Keratinocyte (primary cell): ENCODE measurements around the gene MAP2K5. TPM values are rescaled to one million over a fixed set of nuclear protein-coding genes. Genes with fewer than 3 reads are reported as not detected.

ENCODE experiments used
- DNase-seq: peaks from one replicate; pipeline ENCODE4 v3.0.0-alpha.2; 2011; ENCODE audit warnings: low read depth, missing footprints, low spot score
- FAIRE-seq: peaks from 2 replicates; lab custom pipeline; 2011; peaks lifted over from hg19 to GRCh38; lab: Jason Lieb, UNC
- H2AFZ ChIP-seq: 2 replicates; pipeline ENCODE4 v1.6.0; 2012; ENCODE audit warnings: low read length, control low read depth, inconsistent platforms; ENCODE audit not compliant: control insufficient read depth
- H3K27ac ChIP-seq: 2 replicates; pipeline ENCODE4 v1.5.1; 2011; ENCODE audit warnings: low read length; ENCODE audit not compliant: control insufficient read depth, insufficient read depth
- H3K27me3 ChIP-seq: 3 replicates; pipeline ENCODE4 v1.6.0; 2011; ENCODE audit warnings: low read length; ENCODE audit not compliant: control insufficient read depth, insufficient read depth; ENCODE audit errors: extremely low read depth
- H3K36me3 ChIP-seq, 2 experiments: 2 replicates in 1 of 2; 3 replicates in 1 of 2; pipeline ENCODE4 v1.5.1; 2011; ENCODE audit warnings: low read length in 2 of 2, mild to moderate bottlenecking in 1 of 2; ENCODE audit not compliant: control insufficient read depth in 2 of 2, insufficient read depth in 2 of 2; ENCODE audit errors: extremely low read depth in 1 of 2
- H3K4me1 ChIP-seq: 3 replicates; pipeline ENCODE4 v1.5.1; 2011; ENCODE audit warnings: low read length; ENCODE audit not compliant: control insufficient read depth, insufficient read depth; ENCODE audit errors: extremely low read depth
- H3K4me2 ChIP-seq: 3 replicates; pipeline ENCODE4 v1.6.0; 2011; ENCODE audit warnings: low read depth, low read length; ENCODE audit not compliant: control insufficient read depth, insufficient read depth; ENCODE audit errors: extremely low read depth
- H3K4me3 ChIP-seq, 3 experiments: fragments of 200-600 bp in 1 of 3; sonication (generic) in 1 of 3; 2 replicates in 2 of 3; 3 replicates in 1 of 3; pipeline ENCODE4 v1.5.1; 2011 to 2016; ENCODE audit warnings: low read length in 3 of 3, mild to moderate bottlenecking in 3 of 3, control low read depth in 2 of 3, inconsistent platforms in 1 of 3, low read depth in 1 of 3, mixed read lengths in 1 of 3, mixed run types in 1 of 3, moderate library complexity in 1 of 3; ENCODE audit not compliant: control insufficient read depth in 2 of 3, insufficient read depth in 2 of 3; ENCODE audit errors: extremely low read depth in 1 of 3
- H3K79me2 ChIP-seq: 2 replicates; pipeline ENCODE4 v1.6.0; 2012; ENCODE audit warnings: low read length; ENCODE audit not compliant: control insufficient read depth, insufficient read depth
- H3K9ac ChIP-seq: 3 replicates; pipeline ENCODE4 v1.6.0; 2011; ENCODE audit warnings: low read length; ENCODE audit not compliant: control insufficient read depth, insufficient read depth; ENCODE audit errors: extremely low read depth
- H3K9me1 ChIP-seq: 3 replicates; pipeline ENCODE4 v1.6.0; 2011; ENCODE audit warnings: low read length; ENCODE audit not compliant: control insufficient read depth, insufficient read depth; ENCODE audit errors: extremely low read depth
- H3K9me3 ChIP-seq: 2 replicates; pipeline ENCODE4 v1.5.1; 2012; ENCODE audit warnings: low read depth, low read length; ENCODE audit not compliant: control insufficient read depth
- H4K20me1 ChIP-seq: 3 replicates; pipeline ENCODE4 v1.6.0; 2011; ENCODE audit warnings: low read length; ENCODE audit not compliant: control insufficient read depth, insufficient read depth; ENCODE audit errors: extremely low read depth
- EZH2 ChIP-seq: IDR thresholded peaks from one replicate; pipeline ENCODE4 v1.6.1; 2012; ENCODE audit warnings: inconsistent platforms, mild to moderate bottlenecking, low read length, moderate library complexity
- dilution Hi-C: fragments of 300-500 bp; cut with MboI; formaldehyde crosslinking; loops from one replicate; pipeline ENCODE4 v1.7.0; 2020; ENCODE audit warnings: low sequenced_read_pairs; ENCODE audit not compliant: extremely low pct_ligation_motif_present
- polyA plus RNA-seq, 5 experiments: library from polyadenylated mRNA; depleted of rRNA in 3 of 5; stranded (reverse) in 3 of 5; stranded (forward) in 1 of 5; unstranded in 1 of 5; fragments of >200 nt; gene quantifications; 1 replicate in 1 of 5; 2 replicates in 3 of 5; 3 replicates in 1 of 5; pipeline versions ENCODE4 v1.2.1 to v1.2.3, GENCODE V29; 2011 to 2012; ENCODE audit warnings: missing spikeins in 2 of 5, low read depth in 1 of 5, low replicate concordance in 1 of 5
- TF ChIP-seq, protein P1 (sequence below), 3 experiments: IDR thresholded peaks in 1 of 3; conservative IDR thresholded peaks in 1 of 3; optimal IDR thresholded peaks in 1 of 3; 2 replicates in 2 of 3; 3 replicates in 1 of 3; pipeline versions ENCODE3 to v1.5.1; 2011; ENCODE audit warnings: low read length in 3 of 3, mild to moderate bottlenecking in 3 of 3, moderate library complexity in 2 of 3, control low read depth in 1 of 3, inconsistent platforms in 1 of 3; ENCODE audit not compliant: insufficient read depth in 2 of 3; ENCODE audit errors: extremely low read depth in 1 of 3

The MAP2K5 gene
- polyA plus RNA-seq, 1 donor (not counting 4 experiments of a cell fraction or from before 2014, with no cell fraction given), result 3.6 TPM

DNA sequence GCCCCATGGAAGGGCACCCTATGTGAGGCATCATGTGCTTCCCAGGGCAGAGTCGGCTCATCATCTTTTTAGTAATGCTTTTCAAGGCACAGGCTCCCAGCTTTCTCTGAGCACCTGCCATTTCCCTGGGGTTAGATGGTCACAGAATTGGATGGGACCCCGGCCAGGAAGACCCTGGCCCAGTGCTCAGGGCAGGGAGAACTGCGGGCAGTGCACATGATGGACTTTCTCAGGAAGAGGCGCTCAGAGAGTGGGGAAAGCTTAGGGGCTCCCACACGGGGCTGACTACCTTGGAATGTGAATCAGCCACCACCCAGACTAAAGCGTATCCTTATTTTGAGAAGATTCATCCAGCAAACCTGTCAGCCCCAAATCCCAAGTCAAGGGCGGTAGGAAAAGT, 266.3 kb downstream of the MAP2K5 start:
- H3K27me3 ChIP-seq, result no peaks in the 10 kb centered on the region
- no peaks in the 10 kb centered on the region for H3K4me1 ChIP-seq
- dilution Hi-C loops, result no loop called here
- H3K36me3 ChIP-seq, result no peaks in the 10 kb centered on the region
- no peak overlapping the region for H3K4me3 ChIP-seq
- no peaks in the 10 kb centered on the region for H4K20me1 ChIP-seq
- H3K27ac ChIP-seq, result no peak overlapping the region
- H2AFZ ChIP-seq, result no peak overlapping the region
- FAIRE-seq, result no peak
- no peak overlapping the region for H3K4me2 ChIP-seq
- no peak overlapping the region for H3K9ac ChIP-seq
- DNase-seq, result no peak
- H3K9me3 ChIP-seq, result no peaks in the 10 kb centered on the region
- TF ChIP-seq EZH2, result no peak
- TF ChIP-seq, protein P1, sequence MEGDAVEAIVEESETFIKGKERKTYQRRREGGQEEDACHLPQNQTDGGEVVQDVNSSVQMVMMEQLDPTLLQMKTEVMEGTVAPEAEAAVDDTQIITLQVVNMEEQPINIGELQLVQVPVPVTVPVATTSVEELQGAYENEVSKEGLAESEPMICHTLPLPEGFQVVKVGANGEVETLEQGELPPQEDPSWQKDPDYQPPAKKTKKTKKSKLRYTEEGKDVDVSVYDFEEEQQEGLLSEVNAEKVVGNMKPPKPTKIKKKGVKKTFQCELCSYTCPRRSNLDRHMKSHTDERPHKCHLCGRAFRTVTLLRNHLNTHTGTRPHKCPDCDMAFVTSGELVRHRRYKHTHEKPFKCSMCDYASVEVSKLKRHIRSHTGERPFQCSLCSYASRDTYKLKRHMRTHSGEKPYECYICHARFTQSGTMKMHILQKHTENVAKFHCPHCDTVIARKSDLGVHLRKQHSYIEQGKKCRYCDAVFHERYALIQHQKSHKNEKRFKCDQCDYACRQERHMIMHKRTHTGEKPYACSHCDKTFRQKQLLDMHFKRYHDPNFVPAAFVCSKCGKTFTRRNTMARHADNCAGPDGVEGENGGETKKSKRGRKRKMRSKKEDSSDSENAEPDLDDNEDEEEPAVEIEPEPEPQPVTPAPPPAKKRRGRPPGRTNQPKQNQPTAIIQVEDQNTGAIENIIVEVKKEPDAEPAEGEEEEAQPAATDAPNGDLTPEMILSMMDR (optimal IDR thresholded peaks at IDR 0.05 in 1 of 3, IDR thresholded peaks at IDR 0.05 in 1 of 3, conservative IDR thresholded peaks at IDR 0.05 in 1 of 3; ENCODE audit: extremely low read depth in 1 of 3, insufficient read depth in 2 of 3, low read length in 3 of 3), result no peak
- H3K9me1 ChIP-seq, result no peaks in the 10 kb centered on the region
- no peaks in the 10 kb centered on the region for H3K79me2 ChIP-seq

DNA sequence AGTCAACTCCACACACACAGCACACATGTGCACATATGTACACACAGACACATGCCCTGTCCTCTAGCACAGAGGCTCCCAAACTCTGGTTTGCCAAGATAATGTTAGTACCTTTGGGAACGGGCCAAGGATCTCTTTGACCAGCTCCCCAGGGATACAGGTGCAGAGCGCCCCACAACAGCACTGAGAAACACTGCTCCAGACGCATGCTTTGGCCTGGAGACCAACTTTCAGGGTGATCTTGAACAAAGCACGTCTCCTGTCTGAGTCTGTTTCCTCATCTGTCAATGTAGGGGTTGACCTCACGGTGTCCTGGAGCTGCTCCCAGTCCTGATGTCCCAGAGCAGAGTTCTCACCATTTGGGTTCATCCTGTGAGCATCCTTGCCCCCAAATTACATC, 266.9 kb downstream of the MAP2K5 start:
- no peak overlapping the region for H3K4me2 ChIP-seq
- no peaks in the 10 kb centered on the region for H3K9me1 ChIP-seq
- H4K20me1 ChIP-seq, result no peaks in the 10 kb centered on the region
- H3K9me3 ChIP-seq, result no peaks in the 10 kb centered on the region
- no peaks in the 10 kb centered on the region for H3K4me1 ChIP-seq
- H3K27ac ChIP-seq, result no peak overlapping the region
- H3K27me3 ChIP-seq, result no peaks in the 10 kb centered on the region
- TF ChIP-seq, protein P1 (optimal IDR thresholded peaks at IDR 0.05 in 1 of 3, IDR thresholded peaks at IDR 0.05 in 1 of 3, conservative IDR thresholded peaks at IDR 0.05 in 1 of 3; ENCODE audit: extremely low read depth in 1 of 3, insufficient read depth in 2 of 3, low read length in 3 of 3), result no peak
- TF ChIP-seq EZH2, result no peak
- no peaks in the 10 kb centered on the region for H3K36me3 ChIP-seq
- dilution Hi-C loops, result no loop called here
- FAIRE-seq (no peak), DNase-seq (no peak)
- H2AFZ ChIP-seq, result no peak overlapping the region
- H3K79me2 ChIP-seq, result no peaks in the 10 kb centered on the region
- no peak overlapping the region for H3K4me3 ChIP-seq
- no peak overlapping the region for H3K9ac ChIP-seq
